Anterior cingulate cortex (tissue), 58 donors: ENCODE data around the gene FYN.
"Not testable (repeated sequence)": the region's sequence is repeated elsewhere in the genome, so short reads cannot be mapped to it uniquely, and the experiment has no call there.

Experiments
- DNase-seq, 58 donors: peaks; one replicate each; lab custom pipeline; 2025; lab: John Stamatoyannopoulos, UW

FYN gene

GRCh38 chr6:111873178-111874024, at the start of gene FYN:
TSS of gene FYN (minus strand) at chr6:111873452. CDS start at chr6:111720051, 153,401 bp downstream.
- DNase-seq, result peak; percentile 69 to 99 (median 98)

- DNase-seq, result no peak
Observed at GRCh38 chr6:111922454-111923297, 49.4 kb upstream of the FYN start.

- DNase-seq, result no peak
Observed at GRCh38 chr6:111921103-111921502, 47.9 kb upstream of the FYN start.

GRCh38 chr6:111920578-111920977, 47.3 kb upstream of the FYN start:
- DNase-seq, result no peak

GRCh38 chr6:111918825-111919224, 45.6 kb upstream of the FYN start:
- no peak for DNase-seq

- no peak for DNase-seq
Observed at GRCh38 chr6:111916747-111917146, 43.5 kb upstream of the FYN start.

GRCh38 chr6:111914617-111915016, 41.4 kb upstream of the FYN start:
- DNase-seq, result no peak

- no peak for DNase-seq
Observed at GRCh38 chr6:111912904-111913303, 39.7 kb upstream of the FYN start.

- DNase-seq, result no peak
Observed at GRCh38 chr6:111911428-111911827, 38.2 kb upstream of the FYN start.

- no peak for DNase-seq
Observed at GRCh38 chr6:111909238-111909637, 36.0 kb upstream of the FYN start.

GRCh38 chr6:111908365-111908764, 35.1 kb upstream of the FYN start:
- DNase-seq, result not testable (repeated sequence)

GRCh38 chr6:111900735-111901134, 27.5 kb upstream of the FYN start:
- DNase-seq, result no peak

GRCh38 chr6:111899531-111899930, 26.3 kb upstream of the FYN start:
- DNase-seq, result no peak

- no peak for DNase-seq
Observed at GRCh38 chr6:111898452-111898851, 25.2 kb upstream of the FYN start.

- DNase-seq, result no peak
Observed at GRCh38 chr6:111894951-111895350, 21.7 kb upstream of the FYN start.

GRCh38 chr6:111894272-111894671, 21.0 kb upstream of the FYN start:
- DNase-seq, result no peak

- no peak for DNase-seq
Observed at GRCh38 chr6:111892431-111892830, 19.2 kb upstream of the FYN start.

GRCh38 chr6:111890988-111891387, 17.7 kb upstream of the FYN start:
- no peak for DNase-seq

- peak in 32 of 58 donors; percentile 1 to 68 (median 14) for DNase-seq
Observed at GRCh38 chr6:111888928-111889695, 15.9 kb upstream of the FYN start.

GRCh38 chr6:111886793-111887192, 13.5 kb upstream of the FYN start:
- not testable (repeated sequence) for DNase-seq
